NCI-H146 treated with DMSO at 0.1 percent for 48 hours (cell line): ENCODE results near the gene MEX3A.
"Not testable (repeated sequence)": the region's sequence is repeated elsewhere in the genome, so short reads cannot be mapped to it uniquely, and the experiment has no call there.

Source experiments
- DNase-seq: peaks from one replicate; lab custom pipeline; 2025; ENCODE audit not compliant: unreplicated experiment; lab: John Stamatoyannopoulos, UW

Gene MEX3A

GRCh38 chr1:156118177-156118868, 36.1 kb upstream of the MEX3A start:
- no peak for DNase-seq

DNA sequence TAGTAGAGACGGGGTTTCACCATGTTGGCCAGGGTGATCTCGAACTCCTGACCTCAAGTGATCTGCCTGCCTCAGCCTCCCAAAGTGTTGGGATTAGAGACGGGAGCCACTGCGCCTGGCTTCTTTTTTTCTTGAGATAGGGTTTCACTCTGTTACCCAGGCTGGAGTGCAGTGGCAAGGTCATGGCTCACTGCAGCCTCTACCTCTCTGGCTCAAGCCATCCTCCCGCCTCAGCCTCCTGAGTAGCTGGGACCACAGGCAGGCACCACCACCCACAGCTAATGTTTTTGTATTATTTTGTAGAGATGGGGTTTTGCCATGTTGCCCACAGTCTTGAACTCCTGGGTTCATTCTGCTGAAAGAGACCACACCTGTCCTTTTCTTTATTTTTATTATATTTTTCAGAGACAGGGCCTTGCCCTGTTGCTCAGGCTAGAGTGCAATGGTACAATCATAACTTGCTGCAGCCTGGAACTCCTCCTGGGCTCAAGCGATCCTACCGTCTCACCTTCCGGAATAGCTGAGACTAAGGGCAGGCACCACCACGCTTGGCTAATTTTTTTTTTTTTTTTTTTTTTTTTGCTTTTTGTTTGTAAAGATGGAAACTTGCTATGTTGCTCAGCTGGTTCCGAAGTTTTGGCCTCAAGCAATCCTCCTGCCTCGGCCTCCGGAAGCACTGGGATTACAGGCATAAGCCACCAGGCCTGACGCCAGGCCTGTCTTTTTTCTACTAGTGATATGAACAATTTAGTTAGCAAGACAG, 35.3 kb upstream of the MEX3A start:
- DNase-seq: no peak

GRCh38 chr1:156116731-156117130, 34.5 kb upstream of the MEX3A start:
- not testable (repeated sequence) for DNase-seq

- DNase-seq: no peak
Measured at GRCh38 chr1:156115514-156116374, 33.5 kb upstream of the MEX3A start.

DNA sequence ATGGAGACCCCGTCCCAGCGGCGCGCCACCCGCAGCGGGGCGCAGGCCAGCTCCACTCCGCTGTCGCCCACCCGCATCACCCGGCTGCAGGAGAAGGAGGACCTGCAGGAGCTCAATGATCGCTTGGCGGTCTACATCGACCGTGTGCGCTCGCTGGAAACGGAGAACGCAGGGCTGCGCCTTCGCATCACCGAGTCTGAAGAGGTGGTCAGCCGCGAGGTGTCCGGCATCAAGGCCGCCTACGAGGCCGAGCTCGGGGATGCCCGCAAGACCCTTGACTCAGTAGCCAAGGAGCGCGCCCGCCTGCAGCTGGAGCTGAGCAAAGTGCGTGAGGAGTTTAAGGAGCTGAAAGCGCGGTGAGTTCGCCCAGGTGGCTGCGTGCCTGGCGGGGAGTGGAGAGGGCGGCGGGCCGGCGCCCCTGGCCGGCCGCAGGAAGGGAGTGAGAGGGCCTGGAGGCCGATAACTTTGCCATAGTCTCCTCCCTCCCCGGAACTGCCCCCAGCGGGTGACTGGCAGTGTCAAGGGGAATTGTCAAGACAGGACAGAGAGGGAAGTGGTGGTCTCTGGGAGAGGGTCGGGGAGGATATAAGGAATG, 32.8 kb upstream of the MEX3A start:
- DNase-seq: no peak

GRCh38 chr1:156114101-156114918, 32.0 kb upstream of the MEX3A start, which contains the start of gene LMNA:
Gene LMNA, plus strand, starts transcription at chr1:156114711. Its CDS starts 208 bp downstream, at chr1:156114919.
- DNase-seq: peak; percentile 19

DNA sequence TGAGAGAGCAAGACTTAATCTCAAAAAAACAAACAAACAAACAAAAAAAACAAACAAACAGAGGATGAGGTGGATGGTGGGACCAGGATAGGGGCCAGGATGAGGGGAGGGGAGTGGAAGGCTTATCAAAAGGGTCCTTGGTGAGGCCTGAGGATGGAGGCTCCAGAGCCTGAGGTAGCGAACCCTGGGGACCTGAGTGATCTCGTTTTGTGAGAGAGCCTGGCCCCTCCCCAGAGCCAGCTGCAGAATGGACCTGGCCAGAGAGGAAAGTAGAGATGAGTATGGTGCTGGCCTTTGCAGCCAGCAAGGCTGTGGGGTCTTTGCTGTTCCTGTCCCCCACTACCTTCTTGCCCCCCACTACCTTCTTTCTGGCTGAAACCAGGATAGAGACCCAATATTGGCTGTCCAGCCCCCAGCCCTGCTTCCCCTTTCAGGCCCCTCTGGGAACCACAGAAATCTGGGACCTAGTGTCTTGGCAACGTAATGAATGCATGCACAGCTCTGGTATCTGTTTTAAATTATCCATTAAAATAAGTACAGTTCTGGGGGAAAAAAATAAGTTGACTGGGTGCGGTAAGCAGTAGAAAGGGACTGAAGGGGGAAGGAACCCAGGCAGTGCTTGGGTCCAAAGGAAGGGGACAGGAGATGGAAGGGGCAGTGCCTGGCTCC, 31.2 kb upstream of the MEX3A start:
- DNase-seq: no peak

GRCh38 chr1:156112276-156113137, 30.2 kb upstream of the MEX3A start:
- DNase-seq: no peak

DNA sequence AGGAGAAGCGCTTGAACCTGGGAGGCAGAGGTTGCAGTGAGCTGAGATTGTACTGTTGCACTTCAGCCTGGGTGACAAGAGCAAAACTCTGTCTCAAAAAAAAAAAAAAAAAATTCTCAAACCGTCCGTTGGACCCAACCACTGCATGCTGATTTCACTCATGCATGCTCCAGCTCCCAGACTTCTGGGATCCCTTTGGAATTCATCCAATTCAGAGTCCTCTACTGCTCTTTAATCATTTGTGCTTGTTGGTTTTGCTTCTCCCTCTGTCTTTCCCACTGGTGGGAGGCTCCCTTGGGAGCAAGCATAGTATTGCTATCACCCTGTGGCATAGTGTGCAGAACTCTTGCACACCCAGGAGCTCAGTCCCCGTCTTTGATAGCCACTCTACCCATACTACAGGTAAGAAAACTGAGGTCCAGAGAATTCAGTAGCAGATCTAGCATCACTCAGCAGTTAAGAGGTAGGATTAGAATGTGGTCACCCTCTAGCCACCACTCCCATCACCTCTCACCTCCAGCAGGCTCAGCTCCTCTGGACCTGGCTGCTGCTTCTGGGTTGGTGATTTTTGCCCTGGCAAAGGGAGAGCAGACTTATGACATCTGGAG, 29.2 kb upstream of the MEX3A start:
- DNase-seq: no peak

DNA sequence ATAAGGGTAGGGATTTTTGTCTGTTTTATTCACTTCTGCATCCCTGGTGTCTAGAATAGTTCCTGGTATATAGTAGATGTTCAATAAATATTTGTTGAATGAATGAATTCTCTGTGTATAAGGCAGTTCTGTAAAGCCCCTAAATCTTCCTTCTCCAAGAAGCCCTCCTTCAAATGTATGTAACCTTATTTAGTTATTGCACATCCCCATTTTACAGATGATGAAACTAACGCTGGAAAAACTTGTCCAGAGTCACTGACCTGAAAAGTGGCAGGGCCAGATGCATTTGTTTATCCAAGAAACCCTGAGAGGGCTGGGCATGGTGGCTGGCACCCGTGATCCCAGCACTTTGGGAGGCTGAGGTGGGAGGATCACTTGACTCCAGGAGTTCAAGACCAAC, 28.0 kb upstream of the MEX3A start:
- no peak for DNase-seq

- no peak for DNase-seq
Measured at GRCh38 chr1:156108664-156109241, 26.5 kb upstream of the MEX3A start.

GRCh38 chr1:156108057-156108456, 25.8 kb upstream of the MEX3A start:
- DNase-seq: no peak

GRCh38 chr1:156106624-156107488, 24.6 kb upstream of the MEX3A start:
- no peak for DNase-seq

GRCh38 chr1:156104861-156105832, 22.9 kb upstream of the MEX3A start:
- no peak for DNase-seq

- DNase-seq: no peak
Measured at GRCh38 chr1:156104065-156104810, 22.0 kb upstream of the MEX3A start.
